HCT116 (cell line): ENCODE data around the gene KIAA1614. TPM values are rescaled to one million over a fixed set of nuclear protein-coding genes. Genes with fewer than 3 reads are reported as not detected.

Experiments
- ATAC-seq: fragments of 200-7000 bp; cut with Tn5 transposase; 2 replicates; pipeline ENCODE4 v1.9.1; 2020; ENCODE audit warnings: mild to moderate bottlenecking, moderate library complexity
- BruUV-seq: library from RNA; stranded (reverse); fragments of 400-500 nt; replicated peaks from 2 replicates; lab custom pipeline; 2021; lab: Mats Ljungman, UMichigan
- CTCF ChIA-PET: fragments of 300-600 bp; sonication (Branson Sonifier 250); formaldehyde crosslinking; loops from one replicate; lab custom pipeline; 2021; ENCODE audit warnings: antibody characterized with exemption; lab: Charles Lee
- POLR2A ChIA-PET: fragments of 300-600, 350-600 bp; sonication (Branson Sonifier 250); formaldehyde crosslinking; loops from one replicate; lab custom pipeline; 2021; ENCODE audit warnings: antibody characterized with exemption; lab: Charles Lee
- RAD21 ChIA-PET, 2 experiments: fragments of 300-600 bp; sonication (Branson Sonifier 250); formaldehyde crosslinking; loops; one replicate each; lab custom pipeline; 2023; ENCODE audit warnings: low total read pairs in 2 of 2; ENCODE audit not compliant: uncharacterized antibody in 2 of 2, unreplicated experiment in 2 of 2, low non-redundant PET in 1 of 2; lab: Charles Lee
- DNase-seq: peaks from one replicate; pipeline ENCODE4 v3.0.0-alpha.2; 2010; ENCODE audit warnings: low read depth, low spot score
- H2AFZ ChIP-seq: fragments of 200-600 bp; shearing (Covaris generic), sonication (generic); 2 replicates; pipeline ENCODE4 v1.6.1; 2017; ENCODE audit warnings: low read depth, mixed run types, mixed read lengths, antibody characterized with exemption, low read length; ENCODE audit not compliant: poor library complexity, severe bottlenecking
- H3K27ac ChIP-seq: 2 replicates; pipeline ENCODE4 v1.5.1; 2012; ENCODE audit warnings: low read depth, low read length
- H3K27me3 ChIP-seq: fragments of 200-600 bp; sonication (generic); 2 replicates; pipeline ENCODE4 v1.6.1; 2016; ENCODE audit warnings: mixed run types, low read length, mixed read lengths; ENCODE audit not compliant: insufficient read depth
- H3K36me3 ChIP-seq, 2 experiments: fragments of 200-500 bp in 1 of 2; fragments of 200-600 bp in 1 of 2; sonication (Bioruptor generic) in 1 of 2; sonication (generic) in 1 of 2; 2 replicates each; pipeline versions ENCODE4 v1.5.1 to v1.6.1; 2014 to 2016; ENCODE audit warnings: low read length in 2 of 2, inconsistent platforms in 1 of 2, mixed read lengths in 1 of 2, mixed run types in 1 of 2; ENCODE audit not compliant: insufficient read depth in 2 of 2, control insufficient read depth in 1 of 2
- H3K4me1 ChIP-seq, 2 experiments: fragments of 200-600 bp in 1 of 2; sonication (generic) in 1 of 2; 2 replicates each; pipeline versions ENCODE4 v1.5.1 to v1.6.1; 2012 to 2017; ENCODE audit warnings: low read length in 2 of 2, inconsistent platforms in 1 of 2, mild to moderate bottlenecking in 1 of 2, mixed read lengths in 1 of 2, mixed run types in 1 of 2, moderate library complexity in 1 of 2; ENCODE audit not compliant: insufficient read depth in 2 of 2, control insufficient read depth in 1 of 2
- H3K4me2 ChIP-seq: fragments of 200-600 bp; sonication (generic); 2 replicates; pipeline ENCODE4 v1.6.1; 2017; ENCODE audit warnings: mixed run types, low read length, mixed read lengths
- H3K4me3 ChIP-seq, 2 experiments: fragments of 200-600 bp in 1 of 2; sonication (generic) in 1 of 2; replicated peaks in 1 of 2; 2 replicates each; pipeline ENCODE4 v1.5.1; 2011 to 2016; ENCODE audit warnings: low read length in 2 of 2, control low read depth in 1 of 2, low read depth in 1 of 2, mild to moderate bottlenecking in 1 of 2, mixed read lengths in 1 of 2, mixed run types in 1 of 2
- H3K79me2 ChIP-seq: fragments of 200-600 bp; sonication (generic); 2 replicates; pipeline ENCODE4 v1.6.1; 2017; ENCODE audit warnings: mild to moderate bottlenecking, mixed run types, low read length, moderate library complexity, mixed read lengths; ENCODE audit not compliant: insufficient read depth
- H3K9ac ChIP-seq: fragments of 200-600 bp; sonication (generic); 2 replicates; pipeline ENCODE4 v1.6.1; 2016; ENCODE audit warnings: low read length, mixed read lengths
- H3K9me2 ChIP-seq: fragments of 200-600 bp; sonication (generic), shearing (Covaris generic); 2 replicates; pipeline ENCODE4 v1.6.1; 2017; ENCODE audit warnings: mixed run types, mild to moderate bottlenecking, moderate library complexity; ENCODE audit not compliant: insufficient read depth
- H3K9me3 ChIP-seq, 2 experiments: fragments of 200-500 bp in 1 of 2; fragments of 200-600 bp in 1 of 2; sonication (Bioruptor generic) in 1 of 2; sonication (generic) in 1 of 2; 2 replicates each; pipeline ENCODE4 v1.6.1; 2014 to 2017; ENCODE audit warnings: low read length in 2 of 2, mixed read lengths in 2 of 2, inconsistent platforms in 1 of 2, low read depth in 1 of 2, mild to moderate bottlenecking in 1 of 2, mixed run types in 1 of 2, moderate library complexity in 1 of 2; ENCODE audit not compliant: control insufficient read depth in 1 of 2, insufficient read depth in 1 of 2
- H4K20me1 ChIP-seq: fragments of 200-600 bp; sonication (generic), shearing (Covaris generic); 2 replicates; pipeline ENCODE4 v1.6.1; 2017; ENCODE audit warnings: mixed run types, mild to moderate bottlenecking, moderate library complexity; ENCODE audit not compliant: insufficient read depth
- ATF3 ChIP-seq: IDR thresholded peaks from 2 replicates; pipeline ENCODE4 v1.6.1; 2012
- CTCF ChIP-seq, 3 experiments: fragments of 200-600 bp in 1 of 3; sonication (generic) in 1 of 3; IDR thresholded peaks in 2 of 3; conservative IDR thresholded peaks in 1 of 3; 2 replicates each; pipeline ENCODE4 v1.5.1; 2012 to 2017; ENCODE audit warnings: low read depth in 2 of 3, low read length in 2 of 3, antibody characterized with exemption in 1 of 3, borderline replicate concordance in 1 of 3, control low read depth in 1 of 3, mild to moderate bottlenecking in 1 of 3, mixed read lengths in 1 of 3, mixed run types in 1 of 3, moderate library complexity in 1 of 3; ENCODE audit not compliant: insufficient read depth in 1 of 3
- SP1 ChIP-seq: IDR thresholded peaks from 2 replicates; pipeline ENCODE4 v1.6.1; 2012; ENCODE audit warnings: low read depth
- ZBTB33 ChIP-seq: IDR thresholded peaks from 2 replicates; pipeline ENCODE4 v1.6.1; 2011; ENCODE audit warnings: mild to moderate bottlenecking, low read length, moderate library complexity; ENCODE audit not compliant: insufficient replicate concordance; ENCODE audit errors: extremely low read depth
- ZFX ChIP-seq: fragments of 450-650 bp; IDR thresholded peaks from 2 replicates; pipeline ENCODE4 v1.6.1; 2017
- ZNF274 ChIP-seq: fragments of 200-500 bp; sonication (Bioruptor generic); IDR thresholded peaks from 2 replicates; pipeline ENCODE4 v1.6.1; 2014; ENCODE audit warnings: mild to moderate bottlenecking, low read depth, low read length, inconsistent platforms
- intact Hi-C: fragments of 100-400 bp; cut with micrococcal nuclease; formaldehyde crosslinking; loops from 2 replicates; pipeline ENCODE4 v1.10.0; 2022
- total RNA-seq: library from RNA; stranded (reverse); gene quantifications from one replicate; pipeline ENCODE4 v1.2.1, GENCODE V29; 2021; ENCODE audit not compliant: unreplicated experiment

Gene KIAA1614
- total RNA-seq, 1 experiment from 2014 or later: 0.25 TPM

- no peak for TF ChIP-seq ZFX
- TF ChIP-seq SP1: no peak
- TF ChIP-seq CTCF (IDR thresholded peaks at IDR 0.05 in 2 of 3, conservative IDR thresholded peaks at IDR 0.05 in 1 of 3; ENCODE audit: borderline replicate concordance in 1 of 3, insufficient read depth in 1 of 3, low read depth in 2 of 3, low read length in 2 of 3): no peak
- TF ChIP-seq ZBTB33: no peak
- TF ChIP-seq ATF3: no peak
These were observed 8.7 kb downstream of the KIAA1614 start (continued) for GRCh38 chr1:180921386-180921785.

- Histone ChIP-seq H3K9me2 (no peaks in the 10 kb centered on the region), H3K4me3 (no peak overlapping the region), H3K27ac (no peak overlapping the region), H3K79me2 (no peaks in the 10 kb centered on the region), H2AFZ (no peak overlapping the region), H3K4me2 (no peak overlapping the region), H3K4me1 (no peaks in the 10 kb centered on the region), H4K20me1 (no peaks in the 10 kb centered on the region), H3K36me3 (no peaks in the 10 kb centered on the region), H3K27me3 (no peaks in the 10 kb centered on the region), H3K9ac (no peak overlapping the region), H3K9me3 (no peaks in the 10 kb centered on the region)
- DNase-seq (no peak), ATAC-seq (no peak)
- POLR2A ChIA-PET: interaction anchor here (0.5 kb wide), 1 partner anchor 79 kb away, joined by 3 read pairs; no protein-coding TSS in a partner anchor
- CTCF ChIA-PET: interaction anchor here (1.3 kb wide), 1 partner anchor 38 kb away, joined by 4 read pairs; no protein-coding TSS in a partner anchor
- RAD21 ChIA-PET: no interaction called here
- no peak for TF ChIP-seq ZNF274
- no TSS peak for BruUV-seq
- intact Hi-C loops: no loop called here
These were observed 9.4 kb downstream of the KIAA1614 start for GRCh38 chr1:180921891-180922630.
